Smooth muscle cell (in vitro differentiated cells): ENCODE measurements around the gene JAZF1. TPM values are rescaled to one million over a fixed set of nuclear protein-coding genes. Genes with fewer than 3 reads are reported as not detected.
A peak's percentile ranks its signal among the peaks of the same experiment; 100 is the strongest.

Source experiments
- DNase-seq: peaks from one replicate; lab custom pipeline; 2025; ENCODE audit not compliant: unreplicated experiment; lab: John Stamatoyannopoulos, UW
- H2AFZ ChIP-seq: fragments of 200-600 bp; sonication (generic); 2 replicates; pipeline ENCODE4 v1.6.0; 2016; ENCODE audit warnings: antibody characterized with exemption, low read depth, mild to moderate bottlenecking
- H3F3A ChIP-seq: fragments of 200-600 bp; sonication (generic); 2 replicates; pipeline ENCODE4 v1.6.0; 2017; ENCODE audit warnings: antibody characterized with exemption, low read depth
- H3K27ac ChIP-seq: fragments of 200-600 bp; sonication (generic); 2 replicates; pipeline ENCODE4 v1.5.1; 2016; ENCODE audit warnings: low read depth, mild to moderate bottlenecking
- H3K27me3 ChIP-seq: fragments of 200-600 bp; sonication (generic); 2 replicates; pipeline ENCODE4 v1.6.1; 2016; ENCODE audit warnings: low read depth, mild to moderate bottlenecking
- H3K36me3 ChIP-seq: fragments of 200-600 bp; sonication (generic); 2 replicates; pipeline ENCODE4 v1.5.1; 2016; ENCODE audit warnings: low read depth
- H3K4me1 ChIP-seq: fragments of 200-600 bp; sonication (generic); 2 replicates; pipeline ENCODE4 v1.5.1; 2016; ENCODE audit warnings: low read depth
- H3K4me2 ChIP-seq: fragments of 200-600 bp; sonication (generic); 2 replicates; pipeline ENCODE4 v1.6.0; 2016; ENCODE audit warnings: mild to moderate bottlenecking
- H3K4me3 ChIP-seq: fragments of 200-600 bp; sonication (generic); 2 replicates; pipeline ENCODE4 v1.5.1; 2016; ENCODE audit warnings: mild to moderate bottlenecking
- H3K79me2 ChIP-seq: fragments of 200-600 bp; sonication (generic); 2 replicates; pipeline ENCODE4 v1.6.0; 2016; ENCODE audit warnings: low read depth, mild to moderate bottlenecking
- H3K9ac ChIP-seq: fragments of 200-600 bp; sonication (generic); 2 replicates; pipeline ENCODE4 v1.6.0; 2016; ENCODE audit warnings: low read depth
- H3K9me3 ChIP-seq: fragments of 200-600 bp; sonication (generic); replicated peaks from 2 replicates; pipeline ENCODE4 v1.5.1; 2016; ENCODE audit warnings: low read depth
- H4K20me1 ChIP-seq: fragments of 200-600 bp; sonication (generic); 2 replicates; pipeline ENCODE4 v1.6.0; 2016; ENCODE audit warnings: low read depth
- CTCF ChIP-seq: fragments of 200-600 bp; sonication (generic); IDR thresholded peaks from 2 replicates; pipeline ENCODE4 v1.5.1; 2017; ENCODE audit warnings: borderline replicate concordance, mild to moderate bottlenecking, antibody characterized with exemption; ENCODE audit not compliant: insufficient read depth, poor library complexity, severe bottlenecking
- WGBS: methylation state at CpG from one replicate; pipeline ENCODE4 v1.1.7; 2016; ENCODE audit warnings: low lambda C conversion rate; 5-methylcytosine and 5-hydroxymethylcytosine counted together
- polyA plus RNA-seq: library from polyadenylated mRNA; unstranded; fragments of >200 nt; fragmentation: Nextera tagmentation; extraction: Ambion mirVana; gene quantifications from 2 replicates; pipeline ENCODE4 v1.2.1, GENCODE V29; 2016
- total RNA-seq: library from RNA; depleted of rRNA; stranded (reverse); fragments of >200 nt; gene quantifications from 2 replicates; pipeline ENCODE4 v1.2.3, GENCODE V29; 2014

The JAZF1 gene
- total and polyA plus RNA-seq, 2 experiments from 2014 or later, result 17.4 to 18.0 TPM

- H3K4me1 ChIP-seq, result peaks cover 12% of the 10 kb centered on the region
- H3F3A ChIP-seq, result no peaks in the 10 kb centered on the region
- H3K27me3 ChIP-seq, result no peaks in the 10 kb centered on the region
- H3K36me3 ChIP-seq, result no peaks in the 10 kb centered on the region
- peaks cover 10% of the 10 kb centered on the region for H4K20me1 ChIP-seq
- H3K27ac ChIP-seq, result no peak overlapping the region
- no peaks in the 10 kb centered on the region for H3K9me3 ChIP-seq
- WGBS, result 70% methylated on average over 6 of the region's 6 CpGs
- H3K9ac ChIP-seq, result no peak overlapping the region
- no peak overlapping the region for H2AFZ ChIP-seq
- H3K79me2 ChIP-seq, result peaks cover 17% of the 10 kb centered on the region
- H3K4me3 ChIP-seq, result no peak overlapping the region
- DNase-seq, result no peak
- TF ChIP-seq CTCF, result no peak
- peak overlapping the region; percentile 20 for H3K4me2 ChIP-seq
Measured at GRCh38 chr7:28157076-28157745, 23.4 kb downstream of the JAZF1 start.

GRCh38 chr7:28156401-28156800 is 24.2 kb downstream of the JAZF1 start:
- 73% methylated on average over 4 of the region's 4 CpGs for WGBS
- H3K4me3 ChIP-seq, result no peak overlapping the region
- H3K9ac ChIP-seq, result no peak overlapping the region
- H3K27ac ChIP-seq, result no peak overlapping the region
- H3K36me3 ChIP-seq, result no peaks in the 10 kb centered on the region
- H3K9me3 ChIP-seq, result no peaks in the 10 kb centered on the region
- no peaks in the 10 kb centered on the region for H3F3A ChIP-seq
- H3K27me3 ChIP-seq, result no peaks in the 10 kb centered on the region
- peaks cover 10% of the 10 kb centered on the region for H4K20me1 ChIP-seq
- DNase-seq, result no peak
- peaks cover 12% of the 10 kb centered on the region for H3K4me1 ChIP-seq
- peaks cover 21% of the 10 kb centered on the region for H3K79me2 ChIP-seq
- TF ChIP-seq CTCF, result no peak
- H3K4me2 ChIP-seq, result no peak overlapping the region
- no peak overlapping the region for H2AFZ ChIP-seq

- peaks cover 10% of the 10 kb centered on the region for H4K20me1 ChIP-seq
- H3F3A ChIP-seq, result no peaks in the 10 kb centered on the region
- WGBS, result 74% methylated on average over 3 of the region's 3 CpGs
- H3K4me1 ChIP-seq, result peaks cover 12% of the 10 kb centered on the region
- TF ChIP-seq CTCF, result no peak
- no peak overlapping the region for H3K4me3 ChIP-seq
- no peak overlapping the region for H2AFZ ChIP-seq
- no peak for DNase-seq
- H3K9ac ChIP-seq, result no peak overlapping the region
- H3K4me2 ChIP-seq, result peak overlapping the region; percentile 62
- no peaks in the 10 kb centered on the region for H3K27me3 ChIP-seq
- H3K79me2 ChIP-seq, result peaks cover 22% of the 10 kb centered on the region
- no peaks in the 10 kb centered on the region for H3K36me3 ChIP-seq
- H3K9me3 ChIP-seq, result no peaks in the 10 kb centered on the region
- no peak overlapping the region for H3K27ac ChIP-seq
Measured at GRCh38 chr7:28155964-28156363, 24.6 kb downstream of the JAZF1 start.
